DOHH2 (cell line): Measurements from ENCODE around the gene TANGO2.

Source experiments
- H3F3A ChIP-seq: fragments of 200-600 bp; sonication (generic), shearing (Covaris generic); 2 replicates; pipeline ENCODE4 v1.6.0; 2016; ENCODE audit warnings: antibody characterized with exemption, mild to moderate bottlenecking; ENCODE audit not compliant: control insufficient read depth, insufficient read depth
- H3K27ac ChIP-seq: fragments of 200-600 bp; sonication (generic); 2 replicates; pipeline ENCODE4 v1.5.1; 2014; ENCODE audit warnings: low read depth, mild to moderate bottlenecking, low read length, moderate library complexity
- H3K27me3 ChIP-seq: fragments of 200-600 bp; sonication (generic); 2 replicates; pipeline ENCODE4 v1.6.1; 2014; ENCODE audit warnings: mild to moderate bottlenecking, low read length, mixed read lengths; ENCODE audit not compliant: control insufficient read depth
- H3K36me3 ChIP-seq: fragments of 200-600 bp; sonication (generic); 2 replicates; pipeline ENCODE4 v1.6.1; 2014; ENCODE audit warnings: mild to moderate bottlenecking, low read length, moderate library complexity, mixed read lengths; ENCODE audit not compliant: control insufficient read depth
- H3K4me1 ChIP-seq: fragments of 200-600 bp; sonication (generic); 2 replicates; pipeline ENCODE4 v1.6.1; 2014; ENCODE audit warnings: mild to moderate bottlenecking, low read length, mixed read lengths; ENCODE audit not compliant: control insufficient read depth
- H3K4me2 ChIP-seq: fragments of 200-600 bp; sonication (generic); 2 replicates; pipeline ENCODE4 v1.6.0; 2014; ENCODE audit warnings: mild to moderate bottlenecking, low read length, moderate library complexity
- H3K4me3 ChIP-seq: fragments of 200-600 bp; sonication (generic); 2 replicates; pipeline ENCODE4 v1.5.1; 2014; ENCODE audit warnings: mild to moderate bottlenecking, low read length, mixed read lengths
- H3K79me2 ChIP-seq: fragments of 200-600 bp; sonication (generic); 2 replicates; pipeline ENCODE4 v1.6.1; 2014; ENCODE audit warnings: mild to moderate bottlenecking, low read length, mixed read lengths; ENCODE audit not compliant: control insufficient read depth
- H3K9me2 ChIP-seq: fragments of 200-600 bp; sonication (generic); replicated peaks from 2 replicates; pipeline ENCODE4 v1.6.1; 2014; ENCODE audit warnings: mild to moderate bottlenecking, low read length, mixed read lengths; ENCODE audit not compliant: control insufficient read depth
- H3K9me3 ChIP-seq: fragments of 200-600 bp; sonication (generic); 2 replicates; pipeline ENCODE4 v1.6.1; 2014; ENCODE audit warnings: antibody characterized with exemption, low read length, mixed read lengths; ENCODE audit not compliant: control insufficient read depth, insufficient read depth
- H4K20me1 ChIP-seq: fragments of 200-600 bp; sonication (generic); 2 replicates; pipeline ENCODE4 v1.6.0; 2014; ENCODE audit warnings: low read depth, mild to moderate bottlenecking, antibody characterized with exemption, low read length, moderate library complexity; ENCODE audit not compliant: control insufficient read depth, insufficient read depth
- EZH2phosphoT487 ChIP-seq: fragments of 200-600 bp; sonication (generic); IDR thresholded peaks from 2 replicates; pipeline ENCODE4 v1.6.1; 2017; ENCODE audit warnings: borderline replicate concordance, mild to moderate bottlenecking, antibody characterized with exemption, low read length, moderate library complexity, mixed read lengths
- TF ChIP-seq, protein P1 (sequence below): fragments of 200-600 bp; sonication (generic); IDR thresholded peaks from one replicate; pipeline ENCODE4 v1.5.1; 2014; ENCODE audit warnings: antibody characterized with exemption, mild to moderate bottlenecking, low read depth, low read length; ENCODE audit not compliant: poor library complexity, severe bottlenecking

The TANGO2 gene

DNA sequence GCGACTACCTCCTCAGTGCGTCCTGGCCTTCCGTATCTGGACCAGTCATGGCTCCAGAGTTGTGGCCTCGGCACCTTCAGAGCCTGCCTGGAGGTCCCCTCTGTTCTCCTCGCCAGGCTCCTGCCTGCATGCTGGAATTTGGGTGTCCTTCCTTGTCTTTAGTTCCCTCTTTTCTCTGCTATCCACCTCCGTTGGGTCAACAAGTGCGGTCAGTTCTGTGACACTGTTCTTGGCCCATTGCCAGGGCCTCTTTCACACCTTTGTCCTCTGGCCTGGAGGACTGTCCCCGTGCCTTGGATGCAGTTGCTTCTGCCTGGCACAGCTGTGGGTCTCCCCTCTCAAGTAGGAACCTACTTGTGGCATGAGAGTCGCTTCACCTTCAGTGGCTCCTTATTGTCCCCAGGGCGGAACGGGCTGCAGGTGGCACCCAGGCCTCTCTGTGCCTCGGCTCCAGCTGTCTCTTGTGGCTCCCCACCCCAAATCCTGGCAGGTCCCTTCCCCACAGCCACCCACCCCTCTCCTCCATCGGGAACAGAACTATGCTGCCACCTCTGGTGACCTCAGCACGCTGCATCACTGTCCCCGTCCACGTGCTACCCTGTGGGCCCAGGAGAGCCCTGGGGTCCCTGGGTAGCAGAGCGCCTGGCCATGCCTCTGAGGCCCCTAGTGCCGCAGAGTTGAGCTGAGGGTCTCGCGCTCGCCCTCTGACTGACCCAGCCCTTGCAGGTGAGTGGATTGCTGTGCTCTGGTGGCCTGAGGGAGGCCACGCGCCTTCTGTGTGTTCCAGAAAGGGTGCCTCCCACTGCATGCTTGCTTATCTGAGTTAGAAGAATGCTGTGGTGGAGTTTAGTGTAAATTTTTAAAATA lies 63.9 kb downstream of the TANGO2 start:
- Histone ChIP-seq H3K27me3 (no peaks in the 10 kb centered on the region), H3K27ac (no peak overlapping the region), H3K9me2 (no peaks in the 10 kb centered on the region), H3K4me3 (peak overlapping the region; percentile 13; the same call in 1 of the 2 replicates), H3K79me2 (peaks cover 87% of the 10 kb centered on the region), H3F3A (no peaks in the 10 kb centered on the region), H3K4me2 (peak overlapping the region; percentile 2), H3K9me3 (no peaks in the 10 kb centered on the region), H3K4me1 (peaks cover 38% of the 10 kb centered on the region), H4K20me1 (peaks cover 26% of the 10 kb centered on the region; the same call in 1 of the 2 replicates), H3K36me3 (peaks cover 79% of the 10 kb centered on the region)
- TF ChIP-seq EZH2phosphoT487 = no peak
- TF ChIP-seq, protein P1, sequence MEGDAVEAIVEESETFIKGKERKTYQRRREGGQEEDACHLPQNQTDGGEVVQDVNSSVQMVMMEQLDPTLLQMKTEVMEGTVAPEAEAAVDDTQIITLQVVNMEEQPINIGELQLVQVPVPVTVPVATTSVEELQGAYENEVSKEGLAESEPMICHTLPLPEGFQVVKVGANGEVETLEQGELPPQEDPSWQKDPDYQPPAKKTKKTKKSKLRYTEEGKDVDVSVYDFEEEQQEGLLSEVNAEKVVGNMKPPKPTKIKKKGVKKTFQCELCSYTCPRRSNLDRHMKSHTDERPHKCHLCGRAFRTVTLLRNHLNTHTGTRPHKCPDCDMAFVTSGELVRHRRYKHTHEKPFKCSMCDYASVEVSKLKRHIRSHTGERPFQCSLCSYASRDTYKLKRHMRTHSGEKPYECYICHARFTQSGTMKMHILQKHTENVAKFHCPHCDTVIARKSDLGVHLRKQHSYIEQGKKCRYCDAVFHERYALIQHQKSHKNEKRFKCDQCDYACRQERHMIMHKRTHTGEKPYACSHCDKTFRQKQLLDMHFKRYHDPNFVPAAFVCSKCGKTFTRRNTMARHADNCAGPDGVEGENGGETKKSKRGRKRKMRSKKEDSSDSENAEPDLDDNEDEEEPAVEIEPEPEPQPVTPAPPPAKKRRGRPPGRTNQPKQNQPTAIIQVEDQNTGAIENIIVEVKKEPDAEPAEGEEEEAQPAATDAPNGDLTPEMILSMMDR = peak; percentile 80

DNA sequence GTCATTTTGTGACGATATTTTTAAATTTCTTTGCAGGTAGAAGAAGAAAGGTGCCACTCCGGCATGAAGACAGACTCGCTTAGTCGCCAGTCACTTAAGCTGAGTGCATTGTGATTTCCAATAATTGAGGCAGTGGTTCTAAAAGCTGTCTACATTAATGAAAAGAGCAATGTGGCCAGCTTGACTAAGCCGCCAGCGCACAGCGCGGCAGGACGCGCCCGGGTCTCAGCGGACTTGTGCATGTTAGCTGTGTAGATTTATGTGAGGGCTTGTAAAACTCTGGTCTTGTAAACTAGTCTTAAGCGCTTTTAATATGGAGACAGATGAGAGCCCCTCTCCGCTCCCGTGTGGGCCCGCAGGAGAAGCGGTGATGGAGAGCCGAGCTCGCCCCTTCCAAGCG lies 64.7 kb downstream of the TANGO2 start:
- Histone ChIP-seq H3K4me3 (no peak overlapping the region), H3K36me3 (peaks cover 85% of the 10 kb centered on the region), H4K20me1 (peaks cover 26% of the 10 kb centered on the region; the same call in 1 of the 2 replicates), H3K27ac (no peak overlapping the region), H3K27me3 (no peaks in the 10 kb centered on the region), H3K4me2 (no peak overlapping the region), H3K79me2 (peaks cover 85% of the 10 kb centered on the region), H3F3A (no peaks in the 10 kb centered on the region), H3K9me3 (no peaks in the 10 kb centered on the region), H3K9me2 (no peaks in the 10 kb centered on the region), H3K4me1 (peaks cover 38% of the 10 kb centered on the region)
- no peak for TF ChIP-seq EZH2phosphoT487
- TF ChIP-seq, protein P1 = no peak

DNA sequence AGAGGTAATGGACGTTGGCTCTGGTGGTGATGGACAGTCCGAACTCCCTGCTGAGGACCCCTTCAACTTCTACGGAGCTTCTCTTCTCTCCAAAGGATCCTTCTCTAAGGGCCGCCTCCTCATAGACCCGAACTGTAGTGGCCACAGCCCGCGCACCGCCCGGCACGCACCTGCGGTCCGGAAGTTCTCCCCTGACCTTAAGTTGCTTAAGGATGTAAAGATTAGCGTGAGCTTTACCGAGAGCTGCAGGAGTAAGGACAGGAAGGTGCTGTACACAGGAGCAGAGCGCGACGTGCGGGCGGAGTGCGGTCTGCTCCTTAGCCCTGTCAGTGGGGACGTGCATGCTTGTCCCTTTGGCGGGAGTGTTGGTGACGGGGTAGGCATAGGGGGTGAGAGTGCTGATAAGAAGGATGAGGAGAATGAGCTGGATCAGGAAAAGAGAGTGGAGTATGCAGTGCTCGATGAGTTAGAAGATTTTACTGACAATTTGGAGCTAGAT lies 65.2 kb downstream of the TANGO2 start:
- Histone ChIP-seq H3K9me2 (no peaks in the 10 kb centered on the region), H3K4me1 (peaks cover 35% of the 10 kb centered on the region), H3F3A (no peaks in the 10 kb centered on the region), H3K36me3 (peaks cover 85% of the 10 kb centered on the region), H3K4me3 (no peak overlapping the region), H3K27ac (no peak overlapping the region), H3K4me2 (no peak overlapping the region), H3K27me3 (no peaks in the 10 kb centered on the region), H4K20me1 (peaks cover 25% of the 10 kb centered on the region; the same call in 1 of the 2 replicates), H3K79me2 (peaks cover 82% of the 10 kb centered on the region), H3K9me3 (no peaks in the 10 kb centered on the region)
- TF ChIP-seq EZH2phosphoT487 = no peak
- TF ChIP-seq, protein P1 = no peak
